HG02981 (cell line): ENCODE results near the gene KDM5B.
"Not testable (repeated sequence)": the region's sequence is repeated elsewhere in the genome, so short reads cannot be mapped to it uniquely, and the experiment has no call there.

Experiments used
- ATAC-seq: cut with Tn5 transposase; IDR thresholded peaks from one replicate; pipeline ENCODE4 v1.9.1; 2021; ENCODE audit warnings: mild to moderate bottlenecking, moderate library complexity; ENCODE audit not compliant: unreplicated experiment

The KDM5B gene

DNA sequence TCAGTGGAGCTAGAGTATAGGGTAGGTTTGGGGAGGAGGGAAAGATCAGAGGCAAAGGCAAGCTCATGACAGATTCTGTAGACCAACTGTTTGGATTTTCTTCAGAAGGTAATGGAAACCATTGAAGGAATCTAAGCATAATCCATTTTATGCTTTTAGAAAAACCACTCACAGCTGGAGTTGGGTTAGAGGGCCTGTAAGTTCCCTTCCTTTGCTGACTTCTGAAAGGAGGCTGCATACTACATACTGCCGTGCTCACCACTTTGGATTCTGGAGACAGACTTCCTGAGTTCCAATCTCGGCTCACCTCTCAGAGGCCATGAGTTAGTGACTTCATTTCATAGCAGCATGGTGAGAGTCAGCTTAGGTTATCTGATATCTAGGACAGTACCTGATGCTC lies 91.6 kb downstream of the KDM5B start:
- no peak for ATAC-seq

DNA sequence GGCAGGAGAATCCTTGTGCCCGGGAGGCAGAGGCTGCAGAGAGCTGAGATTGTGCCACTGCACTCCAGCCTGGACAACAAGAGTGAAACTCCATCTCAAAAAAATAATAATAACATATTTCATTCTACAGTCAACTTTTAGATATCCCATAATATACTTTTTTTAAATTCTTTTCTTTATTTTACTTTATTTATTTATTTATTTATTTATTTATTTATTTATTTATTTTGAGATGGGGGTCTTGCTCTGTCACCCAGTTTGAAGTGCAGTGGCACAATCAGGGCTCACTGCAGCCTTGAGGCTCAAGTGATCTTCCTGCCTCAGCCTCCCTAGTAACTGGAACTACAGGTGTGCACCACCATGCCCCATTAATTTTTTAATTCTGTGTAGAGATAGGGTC lies 94.0 kb downstream of the KDM5B start:
- not testable (repeated sequence) for ATAC-seq

DNA sequence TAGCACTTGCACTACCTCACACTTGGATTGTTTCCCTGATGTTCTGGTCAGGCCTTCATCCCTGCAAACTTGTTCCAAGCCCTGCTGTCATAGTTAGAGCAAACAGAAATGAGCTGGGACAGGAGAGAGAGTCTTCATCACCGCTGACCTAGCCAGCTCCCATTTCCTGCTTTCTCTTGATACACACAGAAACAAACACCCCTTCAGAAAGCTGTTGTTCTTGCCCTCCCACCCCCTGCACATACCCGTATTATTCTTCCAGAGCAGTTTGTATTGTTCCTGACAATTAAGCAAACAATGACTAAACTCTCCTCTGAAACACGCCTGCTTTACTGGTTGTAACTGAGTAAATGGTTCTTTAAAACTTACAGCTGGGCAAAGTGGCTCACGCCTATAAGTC lies 95.1 kb downstream of the KDM5B start:
- no peak for ATAC-seq

GRCh38 chr1:202711949-202712635 lies 96.1 kb downstream of the KDM5B start:
- no peak for ATAC-seq

- no peak for ATAC-seq
Measured at GRCh38 chr1:202710070-202711045, 97.9 kb downstream of the KDM5B start, which contains the start of gene SYT2. Gene SYT2, minus strand, starts transcription at chr1:202710454. Its CDS starts 104,682 bp downstream, at chr1:202605772.

GRCh38 chr1:202709276-202710041 lies 98.8 kb downstream of the KDM5B start:
- no peak for ATAC-seq

DNA sequence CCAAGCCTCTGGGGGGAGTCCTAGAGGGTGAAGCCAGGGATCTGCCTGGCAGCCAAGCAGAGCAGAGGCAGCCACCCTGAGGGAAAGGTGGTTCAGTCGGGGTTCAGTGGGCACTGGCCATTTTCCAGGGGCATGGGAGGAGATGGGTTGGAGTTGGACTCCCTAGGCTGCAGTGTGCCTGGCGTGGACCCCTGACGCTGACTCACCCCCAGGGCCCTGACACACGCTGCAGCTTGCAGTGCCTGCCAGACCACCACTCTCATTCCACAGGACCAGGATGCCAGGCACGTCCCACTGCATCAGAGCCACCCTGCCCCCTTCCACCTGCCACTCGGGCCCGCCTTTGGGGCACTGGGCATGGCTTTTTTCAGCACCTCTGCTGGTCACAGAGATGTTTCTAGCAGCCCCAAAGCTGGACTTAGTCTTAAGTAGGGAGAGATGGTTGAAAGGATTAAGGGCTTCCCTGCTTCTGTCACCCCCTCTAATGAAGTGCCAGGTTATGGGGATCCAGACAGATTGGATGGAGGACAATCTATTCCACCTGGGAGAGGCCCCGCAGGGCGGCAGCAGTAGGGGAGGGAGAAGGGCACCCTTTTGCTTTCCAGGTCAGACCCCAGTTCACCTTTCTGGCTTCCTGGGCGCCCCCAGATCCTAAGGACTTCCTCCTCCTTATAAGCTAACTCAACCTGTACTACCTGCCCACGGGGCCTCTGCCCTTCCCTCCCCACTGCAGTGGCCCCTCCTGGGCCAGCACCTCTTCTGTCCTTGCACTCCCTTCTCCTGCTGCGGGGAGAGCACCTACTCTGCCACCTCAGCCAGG lies 99.6 kb downstream of the KDM5B start:
- ATAC-seq = no peak

DNA sequence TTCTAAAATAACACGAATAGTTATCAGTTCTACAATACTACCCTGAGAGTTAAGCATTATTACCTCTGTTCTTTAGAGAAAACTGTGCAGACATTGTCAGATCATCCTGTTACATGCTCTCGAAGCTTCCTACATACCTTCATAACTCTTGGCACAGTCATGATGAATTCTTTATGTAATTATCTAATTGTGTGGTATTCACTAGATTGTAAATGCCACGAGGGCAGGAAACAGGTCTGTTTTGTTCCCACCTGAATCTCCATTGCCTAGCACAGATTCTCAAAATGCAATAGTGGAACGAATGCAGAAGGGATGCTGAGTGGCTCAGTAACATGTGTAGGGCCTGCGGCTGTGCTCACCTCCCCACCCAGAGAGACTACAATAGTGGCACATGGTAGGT lies 101.4 kb downstream of the KDM5B start:
- ATAC-seq = no peak

GRCh38 chr1:202704601-202705000 lies 103.6 kb downstream of the KDM5B start:
- ATAC-seq = no peak

GRCh38 chr1:202703191-202703590 lies 105.0 kb downstream of the KDM5B start:
- no peak for ATAC-seq

DNA sequence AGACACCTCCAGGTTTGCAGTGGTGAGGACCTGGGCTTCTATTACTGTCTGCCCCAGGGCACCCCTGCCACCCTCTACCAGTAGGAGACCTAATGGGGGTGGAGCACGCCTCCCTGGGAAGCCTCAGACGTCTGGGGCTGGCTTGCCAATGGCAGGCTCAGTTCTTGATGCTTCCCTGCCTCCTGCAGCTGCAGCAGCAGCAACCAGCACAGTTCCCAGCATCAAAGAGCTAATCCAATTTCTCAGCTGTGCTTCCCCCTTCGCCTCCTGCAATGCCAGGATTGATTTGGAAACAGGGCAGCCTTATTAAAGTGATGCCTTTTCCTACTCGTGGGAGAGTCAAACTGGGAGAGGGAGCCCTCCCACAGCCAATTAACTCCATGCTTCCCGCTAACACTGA lies 106.1 kb downstream of the KDM5B start:
- no peak for ATAC-seq

GRCh38 chr1:202701200-202701599 lies 107.0 kb downstream of the KDM5B start:
- ATAC-seq = no peak

DNA sequence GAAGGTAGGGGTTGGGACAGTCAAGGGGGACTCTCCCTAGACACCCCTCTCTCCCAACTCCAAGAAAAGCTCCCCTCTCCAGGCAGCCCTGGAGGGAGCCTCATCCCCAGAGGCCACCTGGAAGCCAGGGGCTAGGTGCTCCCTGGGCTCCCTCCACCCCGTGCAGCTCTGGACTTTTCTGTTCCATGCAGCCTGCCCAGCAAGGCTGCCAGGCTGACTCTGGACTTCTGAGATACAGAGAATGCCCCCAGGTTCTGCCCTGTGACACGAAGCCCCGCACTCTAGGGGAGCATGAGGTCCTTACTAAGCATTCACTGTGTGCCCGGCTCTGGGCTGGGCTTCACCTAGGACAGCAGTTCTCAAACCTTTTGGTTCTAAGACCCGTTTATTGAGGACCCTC lies 108.2 kb downstream of the KDM5B start:
- no peak for ATAC-seq

DNA sequence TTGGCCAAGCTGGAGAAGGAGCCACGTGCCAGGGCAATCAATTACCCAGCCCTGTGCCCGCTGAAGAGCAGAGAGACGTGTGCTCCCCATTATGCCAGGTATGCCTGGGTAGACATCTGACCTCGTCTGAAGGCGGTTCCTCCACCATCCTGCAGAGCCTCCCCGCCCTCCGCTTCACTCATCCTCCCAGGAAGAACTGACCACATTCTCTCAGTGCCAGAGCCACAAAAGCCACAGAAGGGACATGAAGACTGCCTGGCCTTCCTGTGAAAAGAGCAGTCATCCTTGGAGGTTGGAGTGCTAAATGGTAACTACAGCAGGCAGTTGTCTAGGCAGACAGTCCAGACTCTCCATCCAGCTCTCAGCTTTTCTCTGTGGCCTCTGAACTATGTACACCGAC lies 109.9 kb downstream of the KDM5B start:
- ATAC-seq = no peak

DNA sequence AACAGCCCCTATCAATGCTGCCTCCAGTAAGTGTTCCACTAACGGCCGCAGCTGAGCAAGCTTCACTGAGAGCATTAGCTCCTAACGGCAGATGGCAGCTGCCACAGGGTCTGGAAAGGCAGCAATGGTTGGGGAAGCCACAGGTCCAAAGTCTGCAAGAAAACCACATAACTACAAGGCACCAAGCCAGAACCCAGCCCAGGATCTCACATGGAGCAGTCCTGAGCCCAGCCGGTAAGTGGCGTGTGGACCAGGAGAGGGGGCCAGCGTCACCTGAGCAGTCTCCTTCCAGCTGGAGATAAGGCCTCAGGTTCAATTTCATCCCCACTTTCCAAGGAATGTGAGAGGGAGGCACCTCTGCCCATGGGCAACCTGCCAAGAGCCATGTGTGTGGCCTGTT lies 111.2 kb downstream of the KDM5B start:
- no peak for ATAC-seq

DNA sequence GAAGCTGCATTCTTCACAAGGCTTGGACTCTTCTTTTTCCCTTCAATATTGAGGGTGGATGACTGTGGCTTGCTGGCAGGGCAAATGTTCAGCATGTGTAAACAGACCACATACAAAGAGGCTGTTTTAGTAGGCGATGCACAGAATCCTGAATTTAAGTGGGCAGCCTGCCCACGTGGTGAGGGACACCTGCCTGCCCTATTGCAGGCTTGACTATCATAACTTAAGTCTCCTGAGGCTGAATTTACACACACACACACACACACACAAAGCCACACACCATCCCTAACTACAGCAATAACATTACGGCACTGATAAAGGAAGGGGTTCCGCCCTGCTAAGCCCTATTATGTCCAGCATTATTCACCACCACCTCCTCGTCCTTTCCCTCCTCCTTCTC lies 113.9 kb downstream of the KDM5B start:
- ATAC-seq = no peak

GRCh38 chr1:202692959-202693555 lies 115.2 kb downstream of the KDM5B start:
- no peak for ATAC-seq

- ATAC-seq = no peak
Measured at GRCh38 chr1:202691816-202692215, 116.4 kb downstream of the KDM5B start.

- no peak for ATAC-seq
Measured at GRCh38 chr1:202689493-202690342, 118.5 kb downstream of the KDM5B start.
